HG03025 (cell line): ENCODE data around the gene SHANK1.
"Not testable (repeated sequence)": the region's sequence is repeated elsewhere in the genome, so short reads cannot be mapped to it uniquely, and the experiment has no call there.

Experiments
- ATAC-seq: cut with Tn5 transposase; IDR thresholded peaks from one replicate; pipeline ENCODE4 v1.9.1; 2021; ENCODE audit warnings: mild to moderate bottlenecking, moderate library complexity; ENCODE audit not compliant: unreplicated experiment, low FRiP score

Gene SHANK1

DNA sequence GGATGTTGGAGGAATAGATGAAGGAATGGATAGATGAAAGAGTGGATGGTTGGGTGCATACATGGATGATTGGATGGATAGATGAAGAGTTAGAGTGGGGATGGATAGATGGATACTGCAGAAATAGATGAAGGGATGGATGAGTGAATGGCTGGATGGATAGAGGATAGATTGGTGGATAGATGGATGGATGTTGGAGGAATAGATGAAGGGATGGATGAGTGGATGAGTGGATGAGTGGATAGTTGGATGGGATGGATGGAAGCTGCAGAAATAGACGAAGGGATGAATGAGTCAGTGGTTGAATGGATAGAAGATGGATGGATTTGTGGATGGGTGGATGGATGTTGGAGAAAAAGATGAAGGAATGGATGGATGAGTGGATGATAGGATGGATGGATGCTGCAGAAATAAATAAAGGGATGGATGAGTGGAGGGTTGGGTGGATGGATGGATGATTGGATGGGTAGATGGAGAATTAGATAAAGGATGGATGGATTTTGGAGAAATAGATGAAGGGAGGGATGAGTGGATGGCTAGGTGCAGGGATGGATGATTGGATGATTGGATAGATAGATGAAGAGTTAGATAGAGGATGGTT lies 75.2 kb downstream of the SHANK1 start:
- ATAC-seq = no peak

DNA sequence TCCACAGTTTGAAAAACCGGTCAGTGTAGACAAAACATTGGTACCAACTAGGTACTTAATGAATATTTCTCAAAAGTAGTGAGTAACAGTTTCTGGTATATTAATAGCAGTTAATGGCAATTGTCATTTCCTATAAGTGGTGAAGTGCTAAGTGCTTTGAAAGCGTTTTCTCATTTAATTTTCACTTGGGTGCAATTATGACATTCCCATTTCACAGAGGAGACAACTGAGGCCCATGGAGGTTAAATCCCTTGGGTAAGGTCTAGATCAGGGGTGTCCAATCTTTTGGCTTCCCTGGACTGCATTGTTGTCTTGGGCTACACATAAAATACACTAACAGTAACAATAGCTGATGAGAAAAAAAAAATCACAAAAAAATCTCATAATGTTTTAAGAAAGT lies 79.2 kb downstream of the SHANK1 start:
- ATAC-seq = no peak

DNA sequence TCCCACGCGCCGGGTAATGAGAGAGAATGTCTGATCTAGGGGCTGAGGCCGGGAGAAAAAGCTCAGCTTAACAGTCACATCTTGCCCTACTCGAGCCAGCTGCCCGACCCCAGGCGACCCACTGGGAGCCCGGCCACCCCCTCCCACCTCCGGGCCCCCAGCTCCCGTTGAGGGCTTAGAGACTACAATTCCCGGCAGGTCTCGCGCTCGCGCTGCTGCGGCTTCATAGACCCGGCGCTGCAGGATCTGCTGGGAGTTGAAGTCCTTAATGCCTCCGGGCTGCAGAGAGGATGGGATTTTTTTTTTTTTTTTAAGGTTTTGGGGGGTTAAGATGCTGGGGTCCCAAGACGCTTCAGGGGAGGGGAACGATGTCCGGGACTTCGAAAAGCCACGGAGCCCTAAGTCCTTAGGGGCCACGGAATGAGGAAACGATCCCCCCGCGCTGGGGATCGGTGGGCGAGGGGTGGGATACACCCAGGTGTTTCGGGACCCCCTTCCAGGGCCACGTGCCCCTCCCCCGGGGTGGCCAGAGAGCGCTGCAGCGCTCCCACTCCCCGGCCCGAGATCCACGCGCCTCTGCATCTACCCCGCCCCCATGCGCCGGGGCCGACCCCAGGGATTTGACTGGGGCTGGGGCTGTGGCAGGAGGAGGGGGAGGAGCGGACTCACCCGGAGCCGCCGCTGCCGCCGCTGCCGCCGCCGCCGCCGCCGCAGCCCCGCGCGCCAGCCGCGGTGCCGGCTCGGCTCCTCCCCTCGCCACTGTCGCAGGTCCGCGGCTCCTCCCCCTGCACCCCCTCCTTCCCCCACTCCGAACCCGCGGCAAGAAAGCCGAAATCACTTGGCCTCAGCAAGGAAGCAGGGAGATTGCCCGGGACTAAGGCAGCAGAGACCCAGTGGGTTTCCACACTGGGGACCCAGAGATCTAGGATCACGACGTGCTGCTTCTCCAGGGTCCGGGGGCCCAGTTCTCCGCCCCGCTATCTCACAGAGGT lies 80.2 kb downstream of the SHANK1 start, which contains the start of gene SYT3:
Gene SYT3, minus strand, starts transcription at position 761 of the 992 bp plus-strand sequence. CDS start 2,470 bp downstream, outside the sequence.
- ATAC-seq = no peak

GRCh38 chr19:50638600-50638999 lies 81.0 kb downstream of the SHANK1 start:
- no peak for ATAC-seq

DNA sequence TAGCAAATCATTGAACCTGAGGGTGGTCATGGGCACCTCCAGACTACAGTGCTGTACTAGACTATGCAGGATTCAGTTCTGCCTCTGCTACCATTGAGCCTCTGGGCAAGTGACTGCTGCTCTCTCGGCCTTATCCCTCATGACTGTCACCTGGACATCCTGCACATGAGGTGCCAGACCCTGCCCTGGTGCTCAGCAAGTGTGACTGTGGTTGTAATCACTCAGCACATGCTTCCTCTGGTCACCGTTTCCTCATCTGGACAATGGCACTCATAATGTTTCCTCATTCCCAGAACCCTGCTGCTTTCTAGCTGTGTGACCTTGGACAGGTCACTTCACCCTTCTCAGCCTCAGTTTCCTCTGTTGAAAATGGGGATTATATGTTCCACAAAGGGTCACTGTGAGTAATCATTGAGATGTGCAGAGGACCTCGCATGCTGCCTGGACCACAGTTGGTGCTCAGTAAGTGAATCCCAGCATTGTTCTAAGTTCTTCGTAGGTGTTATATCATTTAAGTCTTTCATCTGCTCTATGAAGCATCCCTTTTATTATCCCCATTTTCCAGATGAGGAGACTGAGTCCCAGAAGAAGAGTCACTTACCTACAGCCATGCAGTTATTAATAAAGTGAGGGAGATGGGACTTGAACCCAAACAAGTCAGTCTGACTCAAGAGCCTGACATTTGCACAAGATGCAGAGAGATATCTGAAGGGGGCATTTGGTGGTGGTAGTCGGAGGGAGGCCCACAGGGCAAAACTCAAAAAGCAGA lies 83.1 kb downstream of the SHANK1 start:
- ATAC-seq = no peak

DNA sequence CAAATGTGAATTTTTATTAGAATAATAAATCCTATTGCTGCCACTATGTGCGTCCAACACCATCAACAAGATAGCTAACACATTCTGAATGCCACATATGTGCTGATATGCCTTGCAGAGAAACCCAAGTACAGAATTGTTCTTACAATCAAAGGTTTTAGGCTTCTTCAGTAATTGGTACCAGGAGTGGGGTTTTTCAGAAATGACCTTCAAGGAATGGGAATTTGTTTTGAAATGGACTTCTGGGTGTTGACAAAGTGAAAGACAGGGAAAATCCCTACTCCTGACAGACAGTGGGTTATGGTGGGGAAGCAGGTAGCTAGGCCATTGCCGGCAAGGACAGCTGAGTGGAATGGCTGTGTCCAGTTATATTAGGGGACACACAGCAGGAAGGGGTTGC lies 85.6 kb downstream of the SHANK1 start:
- no peak for ATAC-seq

DNA sequence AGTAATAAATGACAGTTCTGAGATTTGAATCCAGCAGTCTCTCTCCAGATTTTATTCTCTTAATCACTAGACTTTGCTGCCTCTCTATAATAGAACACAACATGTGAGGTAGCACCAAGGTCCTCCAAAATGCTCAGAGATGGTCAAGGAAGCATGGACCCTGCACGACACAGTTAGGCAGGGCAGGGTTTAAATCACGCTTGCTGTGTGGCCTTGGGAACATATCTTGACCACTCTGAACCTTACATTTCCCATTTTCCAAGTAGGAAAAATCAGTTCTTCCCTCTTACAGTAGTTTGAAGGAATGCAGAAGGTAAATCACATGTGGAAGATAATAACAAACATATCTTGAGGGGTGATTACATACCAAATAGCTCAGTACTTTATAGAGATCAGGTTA lies 86.2 kb downstream of the SHANK1 start:
- ATAC-seq = no peak

GRCh38 chr19:50632151-50632835 lies 87.3 kb downstream of the SHANK1 start:
- no peak for ATAC-seq

GRCh38 chr19:50629801-50630200 lies 89.8 kb downstream of the SHANK1 start:
- no peak for ATAC-seq

GRCh38 chr19:50629194-50629593 lies 90.4 kb downstream of the SHANK1 start:
- no peak for ATAC-seq

DNA sequence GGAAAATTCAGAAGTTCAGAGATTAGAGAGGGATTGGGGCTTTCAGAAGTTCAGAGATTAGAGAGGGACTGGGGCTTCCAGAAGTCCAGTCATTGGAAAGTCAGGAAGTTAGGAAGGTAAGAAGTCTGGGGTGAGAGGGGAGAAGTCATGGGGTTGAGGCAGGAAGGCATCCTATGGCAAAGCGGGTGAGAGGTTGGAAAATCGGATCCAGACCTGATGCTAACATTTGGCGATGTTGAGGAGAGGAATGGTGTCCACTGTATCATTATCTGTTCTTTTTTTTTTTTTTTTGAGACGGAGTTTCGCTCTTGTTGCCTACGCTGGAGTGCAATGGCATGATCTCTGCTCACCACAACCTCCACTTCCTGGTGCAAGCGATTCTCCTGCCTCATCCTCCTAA lies 91.1 kb downstream of the SHANK1 start:
- no peak for ATAC-seq

- no peak for ATAC-seq
Observed at GRCh38 chr19:50628146-50628545, 91.5 kb downstream of the SHANK1 start.

DNA sequence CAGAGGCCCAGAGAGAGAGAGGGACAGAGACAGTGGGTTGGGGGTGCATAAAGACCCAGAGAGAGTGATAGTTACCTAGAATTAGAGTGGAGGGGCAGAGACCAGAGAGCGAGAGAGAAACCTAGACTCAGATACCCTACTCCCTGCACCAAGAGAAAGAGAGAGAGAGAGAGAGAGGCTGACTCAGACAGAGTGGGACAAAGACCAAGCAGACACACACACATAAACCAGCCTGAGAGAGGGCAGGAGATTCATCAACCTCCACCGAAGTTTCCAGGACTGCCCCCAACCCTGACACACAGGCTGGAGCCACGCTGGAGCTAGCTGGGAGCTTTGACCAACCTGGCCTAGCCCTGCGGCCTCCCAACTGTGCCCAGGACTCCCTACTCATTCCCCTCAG lies 92.8 kb downstream of the SHANK1 start:
- ATAC-seq = no peak

DNA sequence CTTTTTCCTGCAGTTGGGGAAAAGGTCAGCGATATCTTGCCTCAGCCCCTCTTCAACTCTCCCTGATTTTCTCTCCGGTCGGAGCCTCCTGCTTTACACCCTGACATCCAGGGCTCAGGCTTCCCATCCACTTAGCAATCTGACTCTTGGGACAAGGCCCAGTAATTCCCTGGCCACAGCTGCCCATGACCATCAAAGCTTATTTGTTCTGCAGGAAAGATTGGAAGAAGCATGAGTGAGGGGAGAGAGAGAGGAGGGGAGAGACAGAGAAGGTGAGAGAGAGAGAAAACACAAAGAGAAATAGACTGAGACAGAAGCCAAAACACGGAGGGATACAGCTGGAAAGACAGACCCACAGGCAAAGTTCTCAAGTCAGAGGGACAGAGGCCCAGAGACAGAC lies 93.6 kb downstream of the SHANK1 start:
- no peak for ATAC-seq

- no peak for ATAC-seq
Observed at GRCh38 chr19:50624949-50625600, 94.5 kb downstream of the SHANK1 start.

- not testable (repeated sequence) for ATAC-seq
Observed at GRCh38 chr19:50620394-50620906, 99.2 kb downstream of the SHANK1 start.

DNA sequence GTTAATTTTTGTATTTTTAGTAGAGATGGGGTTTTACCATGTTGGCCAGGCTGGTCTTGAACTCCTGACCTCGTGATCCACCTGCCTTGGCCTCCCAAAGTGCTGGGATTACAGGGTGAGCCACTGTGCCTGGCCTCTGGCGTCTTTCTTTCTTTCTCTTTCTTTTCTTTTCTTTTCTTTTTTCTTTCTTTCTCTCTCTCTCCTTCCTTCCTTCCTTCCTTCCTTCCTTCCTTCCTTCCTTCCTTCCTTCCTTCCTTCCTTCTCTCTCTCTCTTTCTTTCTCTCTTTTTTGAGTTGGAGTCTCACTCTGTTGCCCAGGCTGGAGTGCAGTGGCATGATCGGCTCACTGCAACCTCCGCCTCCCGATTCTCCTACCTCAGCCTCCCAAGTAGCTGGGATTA lies 100.4 kb downstream of the SHANK1 start:
- ATAC-seq = not testable (repeated sequence)

GRCh38 chr19:50618379-50618778 lies 101.2 kb downstream of the SHANK1 start:
- not testable (repeated sequence) for ATAC-seq

DNA sequence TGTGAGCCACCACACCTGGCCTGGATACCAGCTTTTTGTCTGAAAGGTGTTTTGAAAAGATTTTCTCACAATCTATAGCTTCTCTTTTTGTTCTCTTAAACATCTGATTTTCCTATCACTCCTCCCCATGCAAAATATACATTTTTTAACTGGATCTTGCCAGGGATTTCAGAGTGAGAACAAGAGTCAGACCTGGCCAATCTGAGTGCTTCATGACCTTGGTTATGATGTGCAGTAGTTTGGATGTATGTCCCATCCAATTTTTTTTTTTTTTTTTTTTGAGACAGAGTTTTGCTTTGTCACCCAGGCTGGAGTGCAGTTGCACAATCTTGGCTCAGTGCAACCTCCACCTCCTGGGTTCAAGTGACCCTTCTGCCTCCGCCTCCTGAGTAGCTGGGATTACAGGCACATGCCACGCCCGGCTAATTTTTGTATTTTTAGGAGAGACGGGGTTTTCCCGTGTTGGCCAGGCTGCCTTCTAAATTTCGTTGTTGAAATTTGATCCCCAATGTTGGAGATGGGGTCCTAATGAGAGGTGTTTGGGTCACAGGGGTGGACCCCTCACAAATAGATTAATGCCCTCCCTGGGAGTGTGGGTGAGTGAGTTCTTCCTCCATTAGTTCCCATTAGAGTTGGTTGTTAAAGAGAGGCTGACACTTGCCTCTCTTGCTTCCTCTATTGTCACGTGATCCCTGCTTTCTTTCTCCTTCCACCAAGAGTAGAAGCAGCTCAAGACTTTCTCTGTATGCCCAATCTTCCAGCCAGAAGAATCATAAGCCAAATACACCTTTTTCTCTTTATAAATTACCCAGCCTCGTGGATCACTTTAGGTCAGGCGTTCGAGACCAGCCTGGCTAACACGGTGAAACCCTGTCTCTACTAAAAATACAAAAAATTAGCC lies 106.8 kb downstream of the SHANK1 start:
- ATAC-seq = not testable (repeated sequence)
